GM18519 (cell line): ENCODE measurements around the gene SECISBP2.
"Not testable (repeated sequence)": the region's sequence is repeated elsewhere in the genome, so short reads cannot be mapped to it uniquely, and the experiment has no call there.

Source experiments
- ATAC-seq: cut with Tn5 transposase; IDR thresholded peaks from one replicate; pipeline ENCODE4 v1.9.1; 2021; ENCODE audit warnings: mild to moderate bottlenecking, moderate library complexity; ENCODE audit not compliant: unreplicated experiment, low FRiP score

The SECISBP2 gene

DNA sequence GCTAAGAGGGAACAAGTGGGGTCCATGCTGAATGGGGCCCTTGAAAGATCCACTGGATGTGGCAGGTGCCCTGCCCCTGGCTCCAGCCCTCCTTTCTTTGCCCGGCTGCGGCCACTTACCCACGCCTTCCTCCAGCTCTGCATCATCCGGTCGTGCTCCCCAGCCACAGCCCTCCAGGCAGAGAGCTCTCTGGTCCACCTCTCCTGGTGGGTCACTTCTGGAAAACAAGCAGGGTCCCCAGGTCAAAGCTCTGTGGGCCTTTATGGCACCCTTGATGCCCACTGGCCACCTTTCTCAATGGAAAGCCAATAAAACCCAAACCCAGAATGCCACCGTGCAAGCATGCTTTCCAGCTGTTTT, 45.0 kb downstream of the SECISBP2 start:
- ATAC-seq, result no peak

- ATAC-seq, result no peak
These were observed 45.8 kb downstream of the SECISBP2 start for GRCh38 chr9:89363921-89364665.

GRCh38 chr9:89364666-89365531, 46.6 kb downstream of the SECISBP2 start:
- no peak for ATAC-seq

- ATAC-seq, result no peak
These were observed 47.2 kb downstream of the SECISBP2 start for GRCh38 chr9:89365532-89365912.

GRCh38 chr9:89366711-89367110, 48.4 kb downstream of the SECISBP2 start:
- ATAC-seq, result no peak

- ATAC-seq, result no peak
These were observed 49.0 kb downstream of the SECISBP2 start for GRCh38 chr9:89367281-89367680.

- no peak for ATAC-seq
These were observed 49.6 kb downstream of the SECISBP2 start for GRCh38 chr9:89367726-89368437.

DNA sequence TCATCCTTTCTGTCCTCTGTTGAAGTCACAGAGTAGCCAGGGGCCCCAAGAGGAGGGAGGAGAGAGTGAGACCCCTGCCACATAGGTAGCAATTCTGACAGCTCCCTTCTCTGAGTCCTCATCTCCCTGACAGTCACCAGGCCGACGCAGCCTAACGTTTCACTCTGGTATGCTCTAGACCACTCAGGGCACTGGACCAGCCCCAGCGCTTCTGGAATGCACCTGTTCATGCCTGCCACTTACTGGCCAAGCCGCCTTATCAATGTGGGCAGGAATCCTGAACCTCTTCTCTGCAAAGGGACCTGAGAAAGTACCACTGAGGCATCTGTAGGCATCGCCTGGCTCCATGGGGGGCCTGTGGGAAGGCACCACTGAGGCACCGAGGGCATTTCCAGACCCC, 50.2 kb downstream of the SECISBP2 start:
- ATAC-seq, result no peak

DNA sequence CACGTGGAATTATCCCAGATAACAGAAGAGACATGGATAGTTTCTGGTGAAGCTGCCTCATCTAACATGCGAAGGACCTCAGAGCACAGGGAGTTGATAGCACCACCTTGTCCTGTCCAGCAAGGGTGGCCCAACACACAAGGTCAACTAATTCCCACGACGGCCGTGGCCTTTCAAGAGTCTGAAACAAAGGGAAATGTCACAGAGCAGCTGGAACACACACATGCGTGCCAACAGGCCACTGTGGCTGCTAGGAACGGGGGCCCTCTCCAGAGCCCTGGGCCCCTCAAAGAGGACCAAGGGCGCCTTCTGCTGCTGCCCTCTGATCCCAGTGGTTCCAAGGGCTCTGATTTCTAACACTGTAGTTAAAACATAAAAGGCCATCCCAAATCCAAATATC, 50.7 kb downstream of the SECISBP2 start:
- no peak for ATAC-seq

GRCh38 chr9:89370593-89370992, 52.3 kb downstream of the SECISBP2 start:
- ATAC-seq, result no peak

- not testable (repeated sequence) for ATAC-seq
These were observed 53.5 kb downstream of the SECISBP2 start for GRCh38 chr9:89371791-89372190.

DNA sequence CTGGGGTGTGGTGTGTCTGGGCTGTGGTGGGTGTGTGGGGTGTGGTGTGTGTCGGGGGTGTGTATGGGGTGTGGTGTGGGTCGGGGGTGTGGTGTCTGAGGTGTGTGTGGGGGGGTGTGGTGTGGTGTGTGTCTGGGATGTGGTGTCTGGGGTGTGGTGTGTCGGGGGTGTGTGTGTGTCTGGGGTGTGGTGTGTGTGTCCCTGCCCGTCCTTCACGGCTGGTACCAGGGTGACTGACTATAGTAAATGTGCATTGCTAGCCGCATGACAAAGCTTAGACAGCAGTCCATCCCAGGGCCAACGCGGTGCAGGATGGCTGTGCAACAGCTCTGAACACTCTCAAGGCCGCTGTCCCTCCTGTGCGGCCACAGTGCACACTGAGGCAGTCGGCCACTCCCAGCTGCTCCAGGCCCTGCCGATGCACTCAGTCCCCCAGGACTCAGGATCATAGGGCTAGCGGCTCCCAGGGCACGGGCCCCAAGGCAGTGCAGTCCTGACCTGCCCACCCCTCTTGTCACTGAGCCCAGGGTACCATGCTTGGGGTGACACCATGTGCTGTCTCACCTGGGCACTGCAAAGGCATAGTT, 54.0 kb downstream of the SECISBP2 start:
- ATAC-seq, result no peak

- no peak for ATAC-seq
These were observed 54.7 kb downstream of the SECISBP2 start for GRCh38 chr9:89372979-89373378.

- ATAC-seq, result no peak
These were observed 55.9 kb downstream of the SECISBP2 start for GRCh38 chr9:89374176-89374575.

GRCh38 chr9:89375191-89375760, 57.0 kb downstream of the SECISBP2 start:
- peak; percentile 52 for ATAC-seq

DNA sequence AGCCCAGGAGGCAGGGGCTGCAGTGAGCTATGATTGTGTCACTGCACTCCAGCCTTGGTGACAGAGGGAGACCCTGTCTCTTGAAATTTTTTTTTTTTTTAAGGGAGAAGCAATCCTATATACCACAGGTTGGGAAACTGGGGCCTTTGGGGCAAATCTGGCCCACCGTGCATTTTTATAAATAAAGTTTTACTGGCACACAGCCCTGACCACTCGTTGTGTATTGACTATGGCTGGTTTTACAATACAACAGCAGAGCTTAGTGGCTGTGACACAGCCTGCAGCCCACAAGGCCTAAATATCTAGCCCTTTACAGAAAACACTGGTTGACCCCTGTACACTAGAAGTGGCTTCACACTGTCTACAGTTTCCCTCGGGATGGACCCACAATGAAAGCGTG, 58.0 kb downstream of the SECISBP2 start:
- ATAC-seq, result no peak

DNA sequence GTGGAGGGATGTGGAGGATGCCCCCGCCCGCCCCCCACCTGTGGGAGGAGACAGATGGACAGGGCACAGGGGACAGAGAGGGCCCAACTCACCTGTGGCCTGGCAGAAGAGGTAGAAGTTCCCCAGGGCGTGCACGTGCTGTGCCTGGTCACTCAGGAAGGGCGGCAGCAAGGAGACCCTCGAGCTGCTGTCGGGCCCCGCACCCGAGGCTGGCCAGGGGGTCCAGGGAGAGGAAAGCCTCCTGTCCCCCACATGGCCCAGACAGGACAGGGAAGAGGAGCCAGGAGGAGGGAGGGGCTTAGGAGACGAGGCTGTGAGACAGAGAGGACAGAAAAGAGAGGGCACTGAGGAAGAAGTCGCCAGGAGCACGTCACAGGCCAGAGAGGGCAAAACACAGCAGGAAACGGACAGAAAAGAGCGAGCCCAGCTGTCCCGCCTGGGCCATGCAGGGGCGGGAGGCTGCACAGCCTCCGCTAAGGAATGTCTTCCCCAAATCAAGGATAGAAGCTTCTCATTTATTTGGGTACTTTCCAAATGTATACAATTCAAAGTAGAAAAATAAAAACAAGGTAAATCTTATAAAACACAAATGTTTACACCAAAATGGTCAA, 58.5 kb downstream of the SECISBP2 start:
- no peak for ATAC-seq

GRCh38 chr9:89377411-89377810, 59.1 kb downstream of the SECISBP2 start:
- no peak for ATAC-seq

- no peak for ATAC-seq
These were observed 60.2 kb downstream of the SECISBP2 start for GRCh38 chr9:89378541-89378940.

GRCh38 chr9:89379031-89379430, 60.7 kb downstream of the SECISBP2 start:
- ATAC-seq, result no peak
